Activated CD8-positive, alpha-beta memory T cell treated with anti-CD3 and anti-CD28 coated beads, Interleukin-2, amount 50 U/mL, for 1 hour (primary cell): ENCODE measurements around the gene IDUA.
"Not testable (repeated sequence)": the region's sequence is repeated elsewhere in the genome, so short reads cannot be mapped to it uniquely, and the experiment has no call there.

Experiments
- DNase-seq: peaks from one replicate; pipeline ENCODE4 v3.0.0-alpha.2; 2020; ENCODE audit errors: extremely low read depth

IDUA gene

GRCh38 chr4:967113-968104 lies 19.4 kb upstream of the IDUA start:
- no peak for DNase-seq

- no peak for DNase-seq
These were observed 18.6 kb upstream of the IDUA start for GRCh38 chr4:968221-968620.

DNA sequence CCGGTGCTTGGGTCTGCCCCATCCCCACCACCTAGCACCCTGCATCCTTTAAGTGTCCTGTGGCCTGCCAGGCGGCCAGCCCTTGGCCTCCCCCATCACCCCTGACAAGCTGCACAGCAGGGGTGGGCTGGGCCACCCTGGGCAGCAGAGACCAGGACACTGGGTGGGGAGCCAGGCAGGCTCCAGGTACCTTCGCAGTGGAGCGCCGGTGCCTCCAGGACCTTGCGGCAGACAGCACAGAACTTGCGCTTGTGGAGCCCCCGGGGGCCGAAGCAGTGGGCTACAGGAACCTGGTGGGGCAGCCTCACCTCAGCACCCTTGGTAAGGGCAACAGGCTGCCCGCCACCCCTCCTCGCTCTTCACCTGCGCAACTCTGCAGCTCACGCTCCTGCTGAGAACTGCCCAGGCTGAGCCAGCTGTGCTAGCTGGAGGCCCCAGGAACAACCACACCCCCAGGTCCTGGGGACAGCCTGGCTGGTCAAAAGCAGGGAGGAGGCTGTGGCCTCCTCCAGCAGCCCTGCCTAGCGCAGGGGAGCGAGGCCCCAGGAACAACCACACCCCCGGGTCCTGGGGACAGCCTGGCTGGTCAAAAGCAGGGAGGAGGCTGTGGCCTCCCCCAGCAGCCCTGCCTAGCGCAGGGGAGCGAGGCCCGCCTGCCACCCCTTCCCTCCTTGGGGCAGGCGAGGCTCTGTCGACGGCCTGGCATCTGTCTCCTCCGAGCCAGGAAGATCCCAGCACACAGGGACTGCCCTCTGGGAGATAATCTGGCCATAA lies 18.0 kb upstream of the IDUA start:
- no peak for DNase-seq

DNA sequence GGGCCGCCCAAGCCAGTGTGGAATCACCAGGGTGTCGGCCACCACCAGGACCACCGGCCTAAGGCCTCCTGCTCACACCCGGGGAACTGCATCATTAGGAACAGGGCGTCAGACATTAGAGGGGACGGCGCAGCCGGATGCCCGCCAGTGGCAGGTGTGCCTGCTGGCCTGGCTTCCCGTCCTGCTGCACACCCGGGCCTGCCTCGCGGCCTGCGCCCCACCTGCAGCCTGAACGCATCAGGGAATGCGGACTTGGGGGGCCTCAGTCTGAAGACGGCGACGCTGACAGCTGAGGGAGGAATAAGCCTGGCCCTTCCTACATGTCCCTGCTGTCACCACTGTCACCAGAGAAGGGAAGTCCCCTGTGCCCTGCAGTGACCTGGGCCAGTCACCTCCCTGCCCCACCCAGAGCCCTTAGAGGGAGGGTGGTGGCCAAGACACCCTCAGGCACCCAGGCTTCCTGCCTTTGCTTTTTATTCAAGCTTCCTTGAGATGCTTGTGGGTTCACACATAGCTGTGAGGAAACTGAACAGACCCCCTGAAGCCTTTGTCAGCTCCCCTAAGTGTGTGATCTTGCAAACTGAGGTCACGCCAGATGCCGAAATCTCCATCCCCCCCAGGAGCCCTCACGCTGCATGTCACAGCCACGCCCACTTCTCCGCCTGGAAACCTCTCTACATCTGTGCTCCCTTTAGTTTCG lies 16.6 kb upstream of the IDUA start:
- peak; percentile 49 for DNase-seq

DNA sequence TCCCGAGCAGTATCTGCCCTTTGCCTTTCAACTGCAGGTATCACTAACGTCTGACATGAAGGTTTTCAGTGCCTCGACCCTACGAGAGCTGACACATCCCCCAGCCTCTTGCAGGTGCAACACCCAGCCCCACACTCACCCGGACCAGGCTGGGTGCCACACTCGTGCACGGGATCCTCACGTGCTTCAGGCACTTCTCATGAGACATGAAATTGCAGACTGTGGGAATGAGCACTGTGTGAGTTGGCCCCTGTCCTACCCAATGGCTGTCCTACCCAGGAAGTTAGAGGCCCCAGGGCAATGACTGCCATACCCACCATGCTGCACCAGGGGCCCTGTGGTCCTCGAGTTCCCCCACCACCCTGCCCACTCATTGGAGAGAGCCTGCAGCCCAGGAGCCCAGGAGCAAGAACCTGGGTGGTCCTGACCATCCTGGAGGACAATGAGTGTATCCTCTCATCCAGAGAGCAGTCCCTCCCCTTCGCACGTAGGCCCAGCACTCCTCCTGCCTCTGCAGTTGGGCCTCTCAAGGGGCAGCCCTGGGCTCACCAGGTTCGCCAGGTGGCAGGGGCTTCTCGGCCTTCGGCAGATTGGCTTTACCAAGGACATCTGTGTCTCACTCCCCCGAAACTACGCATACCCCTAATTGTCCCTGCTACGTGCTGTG lies 15.9 kb upstream of the IDUA start:
- no peak for DNase-seq

DNA sequence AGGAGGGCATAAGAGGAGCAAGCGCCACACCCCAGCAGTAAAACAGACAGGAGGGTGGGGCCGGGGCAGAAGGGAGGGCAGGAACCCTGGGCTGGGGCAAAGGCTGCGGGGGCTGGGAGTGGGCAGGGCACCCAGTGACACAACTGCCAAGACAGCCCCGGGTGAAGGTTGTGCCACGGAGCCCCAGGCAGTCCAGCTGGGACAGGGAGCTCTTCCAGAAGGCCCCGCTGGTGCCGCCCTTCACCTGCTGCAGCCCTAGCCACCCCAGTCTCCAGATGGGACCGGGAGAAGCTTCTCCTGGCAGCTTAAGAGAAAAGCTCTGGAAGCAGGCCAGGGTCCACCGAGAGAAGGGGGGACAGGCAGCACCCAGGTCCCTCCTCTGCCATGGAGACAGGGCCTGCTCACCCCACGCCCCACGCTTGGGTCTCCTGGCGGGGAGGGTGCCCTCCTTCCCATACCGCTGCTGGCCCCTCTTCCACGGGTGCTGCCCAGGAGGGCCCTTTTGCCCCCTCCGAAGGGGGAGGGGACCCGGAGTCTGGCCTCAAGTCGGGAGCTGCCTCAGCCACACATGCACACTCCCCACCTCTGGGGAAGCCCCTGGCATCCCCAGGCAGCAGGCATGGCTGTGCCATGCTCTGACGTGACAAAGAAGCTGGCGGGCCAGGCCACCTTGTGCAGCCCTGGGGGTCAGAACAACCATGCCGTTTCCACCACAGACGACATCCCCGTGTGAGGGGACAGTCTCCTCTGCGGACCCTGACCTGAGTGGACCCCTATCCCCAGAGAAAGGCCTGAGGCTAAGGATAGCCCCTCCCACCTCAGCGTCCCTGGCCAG lies 15.0 kb upstream of the IDUA start:
- no peak for DNase-seq

GRCh38 chr4:972651-973424 lies 14.0 kb upstream of the IDUA start:
- no peak for DNase-seq

- DNase-seq, result peak; percentile 63
These were observed 13.1 kb upstream of the IDUA start, which contains the start of gene DGKQ for GRCh38 chr4:973431-974397. Gene DGKQ (minus strand): TSS chr4:973569. CDS start chr4:973482, 87 bp downstream.

- no peak for DNase-seq
These were observed 12.2 kb upstream of the IDUA start for GRCh38 chr4:974668-975067.

- DNase-seq, result not testable (repeated sequence)
These were observed 10.8 kb upstream of the IDUA start for GRCh38 chr4:976016-976415.

- no peak for DNase-seq
These were observed 7.7 kb upstream of the IDUA start for GRCh38 chr4:978957-979701.

DNA sequence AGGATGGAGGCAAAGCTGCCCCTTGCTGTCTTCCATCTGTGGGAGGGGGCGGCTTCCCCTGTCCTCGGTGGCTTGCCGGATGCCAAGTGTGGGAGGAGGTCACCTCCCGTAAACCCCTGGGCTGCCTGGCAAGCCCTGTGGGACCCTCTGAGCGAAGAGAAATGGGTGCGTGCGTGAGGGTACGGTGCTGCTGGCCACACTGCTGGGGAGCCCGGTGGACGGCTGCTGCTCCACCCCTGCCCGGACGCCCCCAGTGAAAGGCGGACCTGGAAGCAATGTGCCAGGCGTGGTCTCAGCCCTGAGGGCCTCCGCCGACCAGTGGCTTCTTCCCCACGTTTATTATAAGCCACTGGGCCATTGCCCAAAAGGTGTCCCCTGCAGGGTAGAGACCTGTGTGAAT lies 4.6 kb upstream of the IDUA start:
- no peak for DNase-seq

DNA sequence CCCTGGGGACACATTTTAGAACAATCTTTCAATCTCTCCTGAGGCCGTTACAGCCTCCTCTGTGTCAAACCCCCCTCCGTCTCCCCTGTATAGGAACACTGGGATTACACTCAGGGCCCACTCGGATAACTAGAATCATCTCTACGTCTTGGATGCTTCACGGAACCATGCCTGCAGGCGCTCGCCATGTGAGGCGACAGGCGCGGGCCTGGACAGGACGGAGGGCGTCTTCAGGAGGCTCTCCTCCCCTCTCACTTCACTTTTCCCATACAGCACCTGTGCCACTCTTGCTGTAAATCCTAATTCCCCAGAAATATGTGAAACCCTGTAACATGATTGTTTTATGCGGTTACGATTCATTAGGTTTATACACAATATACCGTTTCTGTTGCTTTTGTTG lies 4.0 kb upstream of the IDUA start:
- DNase-seq, result no peak

GRCh38 chr4:984336-985054 lies 2.3 kb upstream of the IDUA start:
- DNase-seq, result no peak

- DNase-seq, result no peak
These were observed 1.6 kb upstream of the IDUA start for GRCh38 chr4:985123-985830.

GRCh38 chr4:986428-986878 lies 391 bp upstream of the IDUA start:
- no peak for DNase-seq
